ENCODE results near the gene NOP53.

DNA sequence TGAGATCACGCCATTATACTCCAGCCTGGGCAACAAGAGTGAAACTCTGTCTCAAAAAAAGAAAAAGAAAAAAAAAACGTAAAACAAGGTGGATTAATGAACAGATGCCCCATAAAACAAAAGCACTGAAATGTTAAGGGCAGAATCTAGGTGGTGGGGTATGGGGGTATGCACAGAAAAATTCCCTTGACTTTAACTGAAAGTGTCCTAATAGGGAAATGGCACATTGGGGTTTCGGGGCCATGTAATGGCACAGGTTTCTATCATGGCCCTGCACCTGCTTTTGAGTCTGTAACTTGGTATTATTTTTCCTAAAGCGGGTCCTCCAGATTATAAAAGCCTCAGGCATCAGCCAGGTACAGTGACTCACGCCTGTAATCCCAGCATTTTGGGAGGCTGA, 16.2 kb downstream of the NOP53 start:
- TF ChIP-seq, protein P1, sequence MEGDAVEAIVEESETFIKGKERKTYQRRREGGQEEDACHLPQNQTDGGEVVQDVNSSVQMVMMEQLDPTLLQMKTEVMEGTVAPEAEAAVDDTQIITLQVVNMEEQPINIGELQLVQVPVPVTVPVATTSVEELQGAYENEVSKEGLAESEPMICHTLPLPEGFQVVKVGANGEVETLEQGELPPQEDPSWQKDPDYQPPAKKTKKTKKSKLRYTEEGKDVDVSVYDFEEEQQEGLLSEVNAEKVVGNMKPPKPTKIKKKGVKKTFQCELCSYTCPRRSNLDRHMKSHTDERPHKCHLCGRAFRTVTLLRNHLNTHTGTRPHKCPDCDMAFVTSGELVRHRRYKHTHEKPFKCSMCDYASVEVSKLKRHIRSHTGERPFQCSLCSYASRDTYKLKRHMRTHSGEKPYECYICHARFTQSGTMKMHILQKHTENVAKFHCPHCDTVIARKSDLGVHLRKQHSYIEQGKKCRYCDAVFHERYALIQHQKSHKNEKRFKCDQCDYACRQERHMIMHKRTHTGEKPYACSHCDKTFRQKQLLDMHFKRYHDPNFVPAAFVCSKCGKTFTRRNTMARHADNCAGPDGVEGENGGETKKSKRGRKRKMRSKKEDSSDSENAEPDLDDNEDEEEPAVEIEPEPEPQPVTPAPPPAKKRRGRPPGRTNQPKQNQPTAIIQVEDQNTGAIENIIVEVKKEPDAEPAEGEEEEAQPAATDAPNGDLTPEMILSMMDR (IDR thresholded peaks at IDR 0.05; ENCODE audit: low read depth, low read length, missing input control), result no peak
- TF ChIP-seq HNF4A (conservative IDR thresholded peaks at IDR 0.05) (no peak), TAF1 (conservative IDR thresholded peaks at IDR 0.05) (no peak), JUND (IDR thresholded peaks at IDR 0.05) (no peak), YY1 (IDR thresholded peaks at IDR 0.05) (no peak), EGR1 (IDR thresholded peaks at IDR 0.05; ENCODE audit: low read depth in 2 of 2) (no peak), RAD21 (IDR thresholded peaks at IDR 0.05) (no peak), SP1 (IDR thresholded peaks at IDR 0.05) (no peak), RXRA (IDR thresholded peaks at IDR 0.05) (no peak)
- TF ChIP-seq, protein P2, sequence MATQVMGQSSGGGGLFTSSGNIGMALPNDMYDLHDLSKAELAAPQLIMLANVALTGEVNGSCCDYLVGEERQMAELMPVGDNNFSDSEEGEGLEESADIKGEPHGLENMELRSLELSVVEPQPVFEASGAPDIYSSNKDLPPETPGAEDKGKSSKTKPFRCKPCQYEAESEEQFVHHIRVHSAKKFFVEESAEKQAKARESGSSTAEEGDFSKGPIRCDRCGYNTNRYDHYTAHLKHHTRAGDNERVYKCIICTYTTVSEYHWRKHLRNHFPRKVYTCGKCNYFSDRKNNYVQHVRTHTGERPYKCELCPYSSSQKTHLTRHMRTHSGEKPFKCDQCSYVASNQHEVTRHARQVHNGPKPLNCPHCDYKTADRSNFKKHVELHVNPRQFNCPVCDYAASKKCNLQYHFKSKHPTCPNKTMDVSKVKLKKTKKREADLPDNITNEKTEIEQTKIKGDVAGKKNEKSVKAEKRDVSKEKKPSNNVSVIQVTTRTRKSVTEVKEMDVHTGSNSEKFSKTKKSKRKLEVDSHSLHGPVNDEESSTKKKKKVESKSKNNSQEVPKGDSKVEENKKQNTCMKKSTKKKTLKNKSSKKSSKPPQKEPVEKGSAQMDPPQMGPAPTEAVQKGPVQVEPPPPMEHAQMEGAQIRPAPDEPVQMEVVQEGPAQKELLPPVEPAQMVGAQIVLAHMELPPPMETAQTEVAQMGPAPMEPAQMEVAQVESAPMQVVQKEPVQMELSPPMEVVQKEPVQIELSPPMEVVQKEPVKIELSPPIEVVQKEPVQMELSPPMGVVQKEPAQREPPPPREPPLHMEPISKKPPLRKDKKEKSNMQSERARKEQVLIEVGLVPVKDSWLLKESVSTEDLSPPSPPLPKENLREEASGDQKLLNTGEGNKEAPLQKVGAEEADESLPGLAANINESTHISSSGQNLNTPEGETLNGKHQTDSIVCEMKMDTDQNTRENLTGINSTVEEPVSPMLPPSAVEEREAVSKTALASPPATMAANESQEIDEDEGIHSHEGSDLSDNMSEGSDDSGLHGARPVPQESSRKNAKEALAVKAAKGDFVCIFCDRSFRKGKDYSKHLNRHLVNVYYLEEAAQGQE (IDR thresholded peaks at IDR 0.05), result no peak
- TF ChIP-seq, protein P3, sequence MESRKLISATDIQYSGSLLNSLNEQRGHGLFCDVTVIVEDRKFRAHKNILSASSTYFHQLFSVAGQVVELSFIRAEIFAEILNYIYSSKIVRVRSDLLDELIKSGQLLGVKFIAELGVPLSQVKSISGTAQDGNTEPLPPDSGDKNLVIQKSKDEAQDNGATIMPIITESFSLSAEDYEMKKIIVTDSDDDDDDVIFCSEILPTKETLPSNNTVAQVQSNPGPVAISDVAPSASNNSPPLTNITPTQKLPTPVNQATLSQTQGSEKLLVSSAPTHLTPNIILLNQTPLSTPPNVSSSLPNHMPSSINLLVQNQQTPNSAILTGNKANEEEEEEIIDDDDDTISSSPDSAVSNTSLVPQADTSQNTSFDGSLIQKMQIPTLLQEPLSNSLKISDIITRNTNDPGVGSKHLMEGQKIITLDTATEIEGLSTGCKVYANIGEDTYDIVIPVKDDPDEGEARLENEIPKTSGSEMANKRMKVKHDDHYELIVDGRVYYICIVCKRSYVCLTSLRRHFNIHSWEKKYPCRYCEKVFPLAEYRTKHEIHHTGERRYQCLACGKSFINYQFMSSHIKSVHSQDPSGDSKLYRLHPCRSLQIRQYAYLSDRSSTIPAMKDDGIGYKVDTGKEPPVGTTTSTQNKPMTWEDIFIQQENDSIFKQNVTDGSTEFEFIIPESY (IDR thresholded peaks at IDR 0.05), result no peak
- TF ChIP-seq, protein P4, sequence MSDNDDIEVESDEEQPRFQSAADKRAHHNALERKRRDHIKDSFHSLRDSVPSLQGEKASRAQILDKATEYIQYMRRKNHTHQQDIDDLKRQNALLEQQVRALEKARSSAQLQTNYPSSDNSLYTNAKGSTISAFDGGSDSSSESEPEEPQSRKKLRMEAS (IDR thresholded peaks at IDR 0.05), result no peak
